GOT3 (cell line): ENCODE data around the gene NAT8L.

Source experiments
- DNase-seq: peaks from one replicate; lab custom pipeline; 2025; ENCODE audit warnings: mixed read lengths; lab: John Stamatoyannopoulos, UW

The NAT8L gene

GRCh38 chr4:2064276-2064991 is 5.3 kb downstream of the NAT8L start:
- no peak for DNase-seq

- no peak for DNase-seq
Observed at GRCh38 chr4:2065106-2065930, 6.2 kb downstream of the NAT8L start.

GRCh38 chr4:2066011-2066551 is 7.0 kb downstream of the NAT8L start:
- DNase-seq = no peak

GRCh38 chr4:2066571-2067445 is 7.7 kb downstream of the NAT8L start:
- DNase-seq = no peak

- no peak for DNase-seq
Observed at GRCh38 chr4:2067446-2068197, 8.5 kb downstream of the NAT8L start.

GRCh38 chr4:2068198-2068470 is 9.0 kb downstream of the NAT8L start:
- no peak for DNase-seq

GRCh38 chr4:2068566-2068965 is 9.4 kb downstream of the NAT8L start:
- no peak for DNase-seq

- no peak for DNase-seq
Observed at GRCh38 chr4:2069161-2069971, 10.2 kb downstream of the NAT8L start.

- DNase-seq = no peak
Observed at GRCh38 chr4:2069986-2070385, 10.9 kb downstream of the NAT8L start.

GRCh38 chr4:2070421-2071251 is 11.5 kb downstream of the NAT8L start:
- DNase-seq = no peak

GRCh38 chr4:2071252-2071911 is 12.3 kb downstream of the NAT8L start:
- no peak for DNase-seq

- no peak for DNase-seq
Observed at GRCh38 chr4:2071912-2072867, 13.1 kb downstream of the NAT8L start.

- DNase-seq = no peak
Observed at GRCh38 chr4:2072971-2073807, 14.1 kb downstream of the NAT8L start.

- no peak for DNase-seq
Observed at GRCh38 chr4:2073808-2074481, 14.8 kb downstream of the NAT8L start.

GRCh38 chr4:2074588-2074987 is 15.5 kb downstream of the NAT8L start:
- no peak for DNase-seq

GRCh38 chr4:2075171-2075986 is 16.3 kb downstream of the NAT8L start:
- no peak for DNase-seq
